Subcutaneous abdominal adipose tissue (tissue), 5 donors: ENCODE results near the gene RHO.
A peak's percentile ranks its signal among the peaks of the same experiment; 100 is the strongest.
"Not testable (repeated sequence)": the region's sequence is repeated elsewhere in the genome, so short reads cannot be mapped to it uniquely, and the experiment has no call there.

Source experiments
- H3K27ac ChIP-seq: one replicate; pipeline ENCODE4 v1.7.0; 2013; ENCODE audit warnings: low read depth, mild to moderate bottlenecking, inconsistent platforms, low read length, moderate library complexity
- H3K27me3 ChIP-seq, 5 donors: one replicate each; pipeline ENCODE4 v1.7.0; 2013; ENCODE audit warnings: low read length in 5 of 5, inconsistent platforms in 1 of 5; ENCODE audit not compliant: control insufficient read depth in 5 of 5, insufficient read depth in 4 of 5
- H3K36me3 ChIP-seq, 5 donors: one replicate each; pipeline ENCODE4 v1.7.0; 2013; ENCODE audit warnings: low read length in 5 of 5; ENCODE audit not compliant: control insufficient read depth in 5 of 5, insufficient read depth in 5 of 5
- H3K4me1 ChIP-seq, 5 donors: one replicate each; pipeline ENCODE4 v1.7.0; 2013; ENCODE audit warnings: low read length in 5 of 5, mild to moderate bottlenecking in 3 of 5, moderate library complexity in 1 of 5; ENCODE audit not compliant: control insufficient read depth in 5 of 5, insufficient read depth in 5 of 5
- H3K4me3 ChIP-seq, 5 donors: one replicate each; pipeline ENCODE4 v1.7.0; 2013; ENCODE audit warnings: low read length in 5 of 5, low read depth in 1 of 5
- H3K9ac ChIP-seq, 5 donors: one replicate each; pipeline ENCODE4 v1.7.0; 2013; ENCODE audit warnings: low read length in 5 of 5, mild to moderate bottlenecking in 4 of 5, moderate library complexity in 3 of 5
- H3K9me3 ChIP-seq, 5 donors: one replicate each; pipeline ENCODE4 v1.7.0; 2013; ENCODE audit warnings: low read length in 5 of 5; ENCODE audit not compliant: control insufficient read depth in 5 of 5
- donor health status: healthy.
- donor health status: healthy.
- donor health status: healthy.
- donor health status: healthy.
- donor health status: healthy.

RHO gene

GRCh38 chr3:129506231-129506742 lies 22.2 kb upstream of the RHO start:
- no peak overlapping the region for H3K4me3 ChIP-seq
- no peak overlapping the region for H3K27ac ChIP-seq
- peaks cover 0 to 41% (median 16%) of the 10 kb centered on the region in 5 donors for H3K4me1 ChIP-seq
- no peaks in the 10 kb centered on the region for H3K27me3 ChIP-seq
- H3K9ac ChIP-seq: no peak overlapping the region
- H3K9me3 ChIP-seq: no peaks in the 10 kb centered on the region
- H3K36me3 ChIP-seq: peaks cover 0 to 63% (median 47%) of the 10 kb centered on the region in 5 donors

GRCh38 chr3:129507181-129507831 lies 21.1 kb upstream of the RHO start:
- no peaks in the 10 kb centered on the region for H3K27me3 ChIP-seq
- H3K4me3 ChIP-seq: no peak overlapping the region
- peaks cover 0 to 69% (median 50%) of the 10 kb centered on the region in 5 donors for H3K36me3 ChIP-seq
- no peaks in the 10 kb centered on the region for H3K9me3 ChIP-seq
- H3K4me1 ChIP-seq: peaks cover 0 to 34% (median 16%) of the 10 kb centered on the region in 5 donors
- no peak overlapping the region for H3K27ac ChIP-seq
- no peak overlapping the region for H3K9ac ChIP-seq

GRCh38 chr3:129512595-129512994 lies 15.8 kb upstream of the RHO start:
- Histone ChIP-seq H3K36me3 (peaks cover 0 to 69% (median 48%) of the 10 kb centered on the region in 5 donors), H3K27ac (no peak overlapping the region), H3K9me3 (no peaks in the 10 kb centered on the region), H3K4me3 (no peak overlapping the region), H3K9ac (no peak overlapping the region), H3K4me1 (peaks cover 0 to 21% (median 11%) of the 10 kb centered on the region in 5 donors), H3K27me3 (no peaks in the 10 kb centered on the region)

- no peak overlapping the region for H3K4me3 ChIP-seq
- H3K9me3 ChIP-seq: no peaks in the 10 kb centered on the region
- peaks cover 0 to 75% (median 50%) of the 10 kb centered on the region in 5 donors for H3K36me3 ChIP-seq
- H3K27me3 ChIP-seq: no peaks in the 10 kb centered on the region
- H3K27ac ChIP-seq: no peak overlapping the region
- peaks cover 0 to 20% (median 16%) of the 10 kb centered on the region in 5 donors for H3K4me1 ChIP-seq
- no peak overlapping the region for H3K9ac ChIP-seq
Observed at GRCh38 chr3:129513705-129514104, 14.7 kb upstream of the RHO start.

- no peaks in the 10 kb centered on the region for H3K9me3 ChIP-seq
Observed at GRCh38 chr3:129514110-129514509, 14.3 kb upstream of the RHO start.

GRCh38 chr3:129514563-129514962 lies 13.9 kb upstream of the RHO start:
- Histone ChIP-seq H3K36me3 (peaks cover 0 to 82% (median 57%) of the 10 kb centered on the region in 5 donors), H3K27me3 (no peaks in the 10 kb centered on the region), H3K4me3 (no peak overlapping the region), H3K4me1 (peaks cover 0 to 20% (median 16%) of the 10 kb centered on the region in 5 donors), H3K27ac (no peak overlapping the region), H3K9ac (no peak overlapping the region), H3K9me3 (no peaks in the 10 kb centered on the region)

More at GRCh38 chr3:129514110-129514509, 14.3 kb upstream of the RHO start:
- Histone ChIP-seq H3K9ac (no peak overlapping the region), H3K36me3 (peaks cover 0 to 78% (median 53%) of the 10 kb centered on the region in 5 donors), H3K4me1 (peaks cover 0 to 20% (median 16%) of the 10 kb centered on the region in 5 donors), H3K27ac (no peak overlapping the region), H3K4me3 (no peak overlapping the region), H3K27me3 (no peaks in the 10 kb centered on the region)

GRCh38 chr3:129515108-129515820 lies 13.2 kb upstream of the RHO start:
- H3K27ac ChIP-seq, H3K27me3 ChIP-seq, H3K9me3 ChIP-seq, H3K4me3 ChIP-seq: not testable (repeated sequence)
- peaks cover 0 to 20% (median 14%) of the 10 kb centered on the region in 5 donors for H3K4me1 ChIP-seq
- H3K36me3 ChIP-seq: peaks cover 0 to 88% (median 58%) of the 10 kb centered on the region in 5 donors
- H3K9ac ChIP-seq: peak overlapping the region in 1 of 5 donors; percentile 13

GRCh38 chr3:129515821-129516432 lies 12.5 kb upstream of the RHO start:
- H3K36me3 ChIP-seq: peaks cover 0 to 84% (median 58%) of the 10 kb centered on the region in 5 donors
- H3K27me3 ChIP-seq, H3K9me3 ChIP-seq, H3K4me3 ChIP-seq, H3K27ac ChIP-seq, H3K9ac ChIP-seq: not testable (repeated sequence)
- H3K4me1 ChIP-seq: peaks cover 0 to 20% (median 13%) of the 10 kb centered on the region in 5 donors

- Histone ChIP-seq H3K27ac (no peak overlapping the region), H3K36me3 (peaks cover 0 to 71% (median 54%) of the 10 kb centered on the region in 5 donors), H3K27me3 (no peaks in the 10 kb centered on the region), H3K9ac (no peak overlapping the region), H3K4me3 (no peak overlapping the region), H3K4me1 (peaks cover 0 to 20% (median 9%) of the 10 kb centered on the region in 5 donors), H3K9me3 (no peaks in the 10 kb centered on the region)
Observed at GRCh38 chr3:129517516-129517915, 10.9 kb upstream of the RHO start.
